ENCODE measurements around the gene PCNX2.

- TF ChIP-seq CTCF (IDR thresholded peaks at IDR 0.05; ENCODE audit: poor library complexity) (peak; percentile 58), EZH2phosphoT487 (IDR thresholded peaks at IDR 0.05; ENCODE audit: low read depth, severe bottlenecking, unreplicated experiment) (no peak)
Observed at GRCh38 chr1:233025157-233025556, 270.4 kb downstream of the PCNX2 start.

All from hepatocyte (in vitro differentiated cells).